ENCODE measurements around the gene PSME3IP1. TPM values are rescaled to one million over a fixed set of nuclear protein-coding genes. Genes with fewer than 3 reads are reported as not detected.

Gene PSME3IP1
- polyA plus RNA-seq, 3 donors: 109 to 130 (median 116) TPM

- DNase-seq (ENCODE audit: low read depth in 3 of 3, low spot score in 2 of 3): no peak
These were observed 81.1 kb downstream of the PSME3IP1 start for GRCh38 chr16:57104706-57105105.

GRCh38 chr16:57102888-57103851 is 82.7 kb downstream of the PSME3IP1 start:
- DNase-seq (ENCODE audit: low read depth in 3 of 3, low spot score in 2 of 3): no peak

Other genes starting within 250 kb of the PSME3IP1 start
- 10 to 100 TPM; 13.4 to 16.0 (median 14.7) TPM for gene CETP, start 224.1 kb downstream of the PSME3IP1 start, polyA plus RNA-seq (ENCODE audit: insufficient read length in 3 of 3)
- 1 to 10 TPM; 2.3 to 4.0 (median 2.8) TPM for gene NLRC5, start 196.5 kb downstream of the PSME3IP1 start, polyA plus RNA-seq (ENCODE audit: insufficient read length in 3 of 3)
- gene CPNE2, start 93.5 kb downstream of the PSME3IP1 start, polyA plus RNA-seq (ENCODE audit: insufficient read length in 3 of 3): 10 to 100 TPM; 33.9 to 37.7 (median 34.3) TPM
- 10 to 100 TPM; 46.7 to 49.7 (median 49.0) TPM for gene RSPRY1, start 290 bp upstream of the PSME3IP1 start, polyA plus RNA-seq (ENCODE audit: insufficient read length in 3 of 3)
- gene ARL2BP, start 59.2 kb upstream of the PSME3IP1 start, polyA plus RNA-seq (ENCODE audit: insufficient read length in 3 of 3): 10 to 100 TPM; 76.7 to 82.2 (median 78.3) TPM
- gene PLLP, start 98.6 kb upstream of the PSME3IP1 start, polyA plus RNA-seq (ENCODE audit: insufficient read length in 3 of 3): 10 to 100 TPM; 16.1 to 21.1 (median 20.4) TPM
- under 1 TPM; 0.06 to 0.10 (median 0.07) TPM for gene CCL22, start 172.7 kb upstream of the PSME3IP1 start, polyA plus RNA-seq (ENCODE audit: insufficient read length in 3 of 3)
- gene CX3CL1, start 186.5 kb upstream of the PSME3IP1 start, polyA plus RNA-seq (ENCODE audit: insufficient read length in 3 of 3): 10 to 100 TPM; 25.7 to 34.3 (median 30.1) TPM
- gene CCL17, start 218.7 kb upstream of the PSME3IP1 start, polyA plus RNA-seq (ENCODE audit: insufficient read length in 3 of 3): not detected